Islet precursor cell (in vitro differentiated cells): ENCODE data around the gene LRRC28.
A peak's percentile ranks its signal among the peaks of the same experiment; 100 is the strongest.

Source experiments
- DNase-seq: peaks from one replicate; pipeline ENCODE4 v3.0.0-alpha.2; 2018

LRRC28 gene

DNA sequence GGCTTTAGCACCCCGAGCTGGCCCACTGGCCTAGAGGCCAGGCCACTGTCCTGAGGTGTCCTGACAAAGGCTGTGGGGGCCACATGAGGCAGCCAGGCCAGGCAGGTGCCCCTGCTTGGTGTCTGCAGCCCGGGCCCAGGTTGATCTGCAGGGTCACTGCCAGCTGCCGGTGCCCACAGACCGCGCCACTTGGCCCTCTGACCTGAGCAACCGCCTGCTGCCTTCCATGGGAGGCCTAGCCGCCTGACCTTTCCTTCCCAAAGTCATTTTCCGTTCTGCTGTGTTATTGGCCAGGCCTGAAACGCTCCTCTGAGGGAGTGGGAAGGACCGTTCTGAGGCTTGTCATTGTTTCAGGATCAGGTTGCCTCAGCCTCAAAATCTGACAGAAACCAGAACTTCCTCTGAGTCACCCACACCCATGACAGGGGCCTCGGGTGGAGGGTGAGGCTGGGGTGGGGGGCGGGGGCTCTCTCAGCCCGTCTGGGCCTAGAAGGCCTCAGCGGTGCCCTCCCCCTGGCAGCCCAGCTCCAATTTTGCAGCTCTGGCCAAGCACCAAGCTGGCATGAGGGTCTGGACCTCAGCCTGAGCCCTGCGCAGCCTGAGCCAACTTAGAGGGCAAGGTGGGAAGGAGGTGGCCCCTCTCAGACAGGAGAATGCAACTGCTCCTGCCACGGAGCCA is 173.8 kb downstream of the LRRC28 start:
- DNase-seq, result peak; percentile 96

DNA sequence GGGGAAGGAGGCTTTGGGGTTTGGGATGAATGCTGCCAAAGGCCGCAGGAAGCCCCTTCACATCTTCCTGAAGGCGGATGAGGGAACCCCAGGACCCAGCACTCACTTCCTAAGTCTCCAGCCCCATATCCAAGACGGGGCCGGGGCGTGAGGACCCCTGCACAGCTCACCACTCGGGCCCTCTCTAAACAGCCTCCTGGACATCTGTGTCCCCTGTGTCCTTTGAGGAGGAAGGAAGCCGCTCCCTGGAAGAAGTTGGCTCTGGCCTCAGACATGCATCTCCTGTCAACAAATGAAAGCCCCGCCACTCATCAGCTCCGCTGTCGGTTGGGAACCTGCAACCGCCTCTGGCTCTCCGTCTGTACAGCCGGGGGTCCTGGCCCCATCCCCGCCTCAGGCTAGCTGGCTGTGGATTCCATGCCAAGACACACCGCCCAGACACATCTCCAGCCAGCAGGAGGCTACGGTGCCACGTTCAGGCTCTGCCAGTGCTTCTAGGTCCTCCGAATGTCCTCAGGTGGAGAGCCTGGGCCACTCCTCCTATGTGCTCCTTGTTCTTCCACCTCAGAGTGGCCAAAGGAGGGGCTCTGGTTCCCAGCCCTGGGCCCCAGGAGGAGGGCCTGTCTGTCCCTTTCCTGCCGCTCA is 174.5 kb downstream of the LRRC28 start:
- DNase-seq, result peak; percentile 77

DNA sequence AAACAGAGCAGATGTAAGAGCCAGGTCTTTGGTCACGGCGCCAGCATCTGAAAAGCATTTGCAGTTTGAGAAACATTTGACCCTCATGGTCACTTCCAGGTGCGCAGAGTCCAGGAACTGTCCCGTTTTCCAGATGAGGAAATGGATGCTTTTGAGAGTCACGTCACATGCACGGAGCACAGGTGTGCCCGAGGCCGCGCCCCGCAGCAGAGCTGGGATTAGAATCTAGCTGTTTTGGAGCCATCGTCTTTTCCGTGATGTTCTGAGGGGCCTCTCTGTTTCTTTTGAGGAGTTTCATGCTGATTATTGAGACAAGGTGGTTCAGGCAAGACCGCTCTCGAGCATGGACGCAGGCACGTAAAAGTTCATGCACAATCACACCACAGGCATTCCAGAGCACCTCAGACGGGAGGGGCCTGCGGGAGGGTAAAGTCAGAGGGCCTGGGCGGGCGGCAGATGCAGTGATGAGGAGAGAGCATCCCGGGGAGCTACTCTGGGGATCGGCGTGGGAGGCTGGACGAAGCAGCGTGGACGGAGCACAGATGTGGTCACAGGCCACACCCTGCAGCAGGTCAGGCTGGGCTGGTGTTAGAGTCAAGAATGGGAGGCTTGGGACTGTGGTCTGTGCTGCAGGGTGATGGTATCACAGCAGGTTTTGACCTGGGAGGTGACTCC is 175.3 kb downstream of the LRRC28 start:
- DNase-seq, result no peak

DNA sequence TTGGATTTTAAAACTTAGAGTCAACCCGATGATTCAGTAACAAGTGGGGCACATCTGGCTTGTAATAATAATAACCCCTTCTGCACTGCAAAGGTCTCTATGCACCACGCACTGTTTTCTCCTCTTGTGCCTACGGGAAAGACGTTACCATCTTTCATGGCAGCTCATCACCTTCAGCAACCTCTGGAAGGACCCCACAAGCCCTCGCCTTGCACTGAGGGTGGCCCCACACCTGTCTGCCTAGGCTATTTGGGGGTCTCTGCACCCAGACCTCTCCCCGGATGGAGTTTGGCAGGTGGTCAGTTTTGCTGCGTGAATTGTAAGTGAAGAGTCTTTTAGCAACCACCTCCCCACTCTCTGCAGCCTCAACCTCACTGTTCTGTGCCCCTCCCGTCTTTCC is 175.9 kb downstream of the LRRC28 start:
- no peak for DNase-seq

DNA sequence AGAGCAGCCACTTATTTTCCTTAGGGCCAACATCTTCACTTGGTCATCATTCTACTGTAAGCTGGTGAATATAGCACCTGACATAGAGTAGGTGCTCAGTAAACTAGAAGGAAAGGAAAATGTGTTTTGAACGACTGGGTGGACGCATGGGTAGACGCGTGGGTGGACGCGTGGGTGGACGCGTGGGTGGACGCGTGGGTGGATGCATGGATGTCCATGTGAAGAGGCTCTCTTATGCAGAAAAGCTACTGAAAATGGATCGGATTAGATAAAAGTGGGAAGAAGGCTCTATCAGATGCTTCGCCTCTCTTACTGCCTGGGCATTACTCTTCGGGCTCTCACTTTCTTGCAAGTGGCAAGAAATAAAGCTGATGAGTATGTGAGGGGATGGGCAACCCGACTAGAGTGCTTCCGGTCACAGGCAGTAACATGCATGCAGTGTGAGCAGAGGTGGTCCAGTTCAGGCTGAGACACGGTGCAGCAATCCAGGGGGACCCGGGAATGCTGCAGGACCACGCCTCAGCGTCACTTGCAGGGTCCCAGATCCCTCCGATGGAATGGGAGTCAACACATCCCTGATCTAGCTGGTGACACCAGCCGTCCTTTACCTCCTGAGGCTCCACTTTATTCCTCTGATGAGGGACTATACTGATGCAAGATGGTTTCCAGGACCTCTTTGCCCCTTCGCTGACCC is 176.5 kb downstream of the LRRC28 start:
- DNase-seq, result no peak

DNA sequence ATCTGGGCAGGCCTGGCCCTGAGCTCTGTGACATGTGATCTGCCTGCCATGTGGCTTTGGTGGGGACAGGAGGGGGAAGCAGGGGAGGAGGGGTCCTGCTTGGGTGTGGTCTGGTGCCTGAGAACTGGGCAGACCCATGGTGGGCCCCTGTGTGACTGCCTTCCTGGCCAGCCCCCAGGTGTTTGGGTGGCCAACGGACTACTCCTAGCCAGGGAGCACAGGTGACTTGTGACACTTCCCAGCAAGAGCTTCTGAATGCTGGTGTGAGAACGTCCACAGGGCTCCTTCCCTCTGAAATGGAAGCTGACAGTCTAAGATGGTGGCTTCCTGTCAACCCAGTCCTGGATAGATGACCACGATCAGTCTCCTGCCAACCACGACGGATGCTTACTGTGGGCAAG is 178.4 kb downstream of the LRRC28 start:
- no peak for DNase-seq

DNA sequence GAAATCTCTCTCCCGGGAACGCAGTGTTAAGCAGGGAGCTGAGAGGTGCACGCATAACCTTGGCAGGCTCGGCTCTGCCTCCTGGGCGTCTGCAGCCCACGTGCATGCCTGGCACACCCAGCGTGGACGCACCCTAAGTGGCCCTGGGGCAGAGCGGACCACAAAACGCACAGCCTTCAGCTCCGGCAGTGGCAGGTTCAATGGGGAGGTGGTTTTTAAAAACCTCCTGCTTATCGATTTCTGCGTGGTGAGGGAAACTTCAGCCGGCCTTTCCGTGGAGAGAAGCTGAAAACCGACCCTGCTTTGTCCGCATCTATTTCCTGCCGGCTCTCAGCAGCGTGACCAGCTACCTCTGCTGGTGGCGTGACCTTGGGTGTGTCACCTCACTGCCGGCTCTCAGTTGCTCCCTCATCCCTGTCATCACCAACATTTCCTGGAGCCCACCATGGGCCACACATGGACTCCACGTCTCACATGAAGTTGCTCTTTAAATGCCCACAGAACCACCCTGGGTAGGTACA is 179.7 kb downstream of the LRRC28 start:
- no peak for DNase-seq

DNA sequence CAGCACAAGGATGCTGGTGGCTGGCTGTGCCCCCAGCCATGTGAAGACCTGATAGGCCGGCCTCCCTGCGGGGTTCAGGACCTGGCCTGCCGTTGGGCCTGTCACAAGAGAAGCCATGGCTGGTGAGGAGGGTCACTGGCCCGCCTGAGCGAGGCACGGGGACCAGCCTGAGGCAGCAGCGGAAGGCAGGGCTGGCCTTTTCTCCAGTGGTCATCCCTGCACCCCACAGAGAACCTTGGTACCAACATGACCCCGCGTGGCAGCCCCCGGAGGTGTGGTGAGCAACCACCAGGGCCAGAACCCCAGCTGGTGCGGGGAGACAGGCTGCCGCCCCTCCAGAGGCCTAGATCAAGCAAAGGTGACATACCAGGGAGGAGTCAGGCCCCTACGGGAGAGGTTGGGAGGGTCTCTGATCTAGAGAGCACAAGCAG is 180.4 kb downstream of the LRRC28 start:
- no peak for DNase-seq

DNA sequence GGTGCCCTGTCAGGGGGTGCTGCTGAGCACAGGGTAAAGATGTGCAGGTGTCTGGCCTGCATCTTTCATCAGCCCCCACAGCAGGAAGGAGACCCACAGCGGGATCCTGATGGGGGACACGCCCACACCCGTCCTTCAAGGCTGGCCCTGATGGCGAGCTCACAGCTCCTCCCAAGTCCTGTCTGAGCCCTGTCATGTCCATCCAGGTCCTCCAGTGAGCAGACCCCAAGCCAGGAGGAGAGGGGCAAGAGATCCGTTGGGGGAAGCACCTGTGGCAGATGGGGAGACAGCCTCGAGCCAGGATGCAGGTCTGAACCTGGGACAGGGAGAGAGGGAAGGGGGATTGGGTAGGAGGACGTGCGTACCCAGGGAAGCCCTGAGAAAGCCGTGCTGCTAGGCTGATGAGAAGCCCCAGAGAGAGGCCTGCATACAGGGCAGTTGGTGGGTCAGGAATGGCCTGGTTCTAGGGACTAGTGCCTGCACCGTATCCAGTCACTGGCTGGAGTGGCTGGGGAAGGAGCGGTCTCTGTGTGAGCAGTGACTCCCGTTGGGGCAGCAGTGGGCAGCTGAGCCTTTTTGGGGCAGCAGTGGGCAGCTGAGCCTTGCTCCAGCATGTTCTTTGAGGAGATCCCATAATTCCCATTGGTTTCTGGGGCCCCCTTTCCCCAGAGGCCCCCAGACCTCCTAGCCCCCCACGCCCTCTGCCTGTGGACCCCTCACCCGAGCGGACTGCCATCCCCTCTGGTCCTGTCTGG is 181.2 kb downstream of the LRRC28 start:
- no peak for DNase-seq

DNA sequence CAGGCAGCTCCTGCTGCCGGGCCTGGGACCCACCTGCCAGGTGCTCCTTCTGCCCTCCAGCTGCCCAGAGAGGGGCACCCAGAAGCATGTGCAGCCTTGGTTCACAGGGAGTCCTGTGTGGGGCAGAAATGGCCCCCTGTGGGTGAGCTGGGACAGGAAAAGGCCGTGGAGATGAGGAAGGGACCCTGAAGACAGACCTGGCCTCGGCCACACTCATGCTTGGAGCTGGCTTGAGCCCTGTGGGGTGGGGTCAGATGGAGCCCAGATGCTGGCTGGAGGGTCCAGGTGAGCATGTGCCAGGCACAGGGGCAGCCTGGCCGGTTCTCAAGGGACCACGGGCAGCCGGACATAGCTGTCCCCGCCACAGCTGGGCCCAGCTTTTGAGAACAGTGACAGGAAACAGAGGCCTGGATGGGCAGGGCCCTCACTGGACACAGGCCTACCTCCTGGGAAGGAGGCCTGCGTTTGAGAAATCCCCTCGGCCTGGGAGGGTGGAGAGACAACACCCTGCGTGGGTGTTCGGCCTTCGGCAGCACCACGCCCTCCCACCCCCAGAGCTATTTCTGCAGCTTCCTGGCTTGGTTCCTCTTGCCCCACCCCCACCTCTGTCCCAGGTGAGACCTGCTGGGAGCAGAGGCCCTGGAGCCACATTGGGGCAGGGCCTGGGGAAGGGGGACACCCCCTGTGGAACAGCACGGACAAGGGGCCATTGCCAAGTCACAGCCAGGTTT is 181.9 kb downstream of the LRRC28 start:
- no peak for DNase-seq

DNA sequence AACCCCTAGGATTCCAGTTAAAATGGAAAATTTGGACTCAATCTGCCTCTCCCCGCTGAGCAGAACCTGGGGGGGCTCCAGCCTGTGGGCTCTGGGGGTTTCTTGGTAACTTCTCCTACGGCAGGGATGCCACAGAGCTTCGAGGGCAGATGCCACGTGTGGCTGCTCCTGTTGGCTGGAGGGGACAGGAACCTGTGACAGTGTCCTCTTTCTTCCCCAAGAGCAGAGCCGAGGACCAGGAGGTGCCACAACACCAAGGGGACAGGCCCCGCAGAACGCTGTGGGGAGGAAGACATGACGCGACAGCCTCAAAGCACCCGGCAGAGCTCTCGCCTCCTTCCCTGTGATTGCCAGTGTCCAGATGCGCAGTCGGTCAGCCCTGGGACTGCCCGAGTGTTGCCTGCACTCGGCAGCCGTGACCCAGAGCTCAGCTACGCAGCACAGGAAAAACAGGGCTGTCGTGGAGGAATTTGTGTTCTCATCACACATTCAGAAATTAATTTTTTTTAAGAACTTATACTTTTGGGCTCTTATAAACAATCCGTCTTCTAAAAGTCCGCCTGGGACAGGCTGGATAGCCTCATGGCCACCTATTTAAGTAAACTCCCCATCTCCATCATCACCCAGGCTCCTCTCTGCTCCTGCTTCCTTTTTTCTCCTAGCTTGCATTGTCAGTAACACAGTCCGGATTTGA is 182.6 kb downstream of the LRRC28 start:
- peak; percentile 51 for DNase-seq

DNA sequence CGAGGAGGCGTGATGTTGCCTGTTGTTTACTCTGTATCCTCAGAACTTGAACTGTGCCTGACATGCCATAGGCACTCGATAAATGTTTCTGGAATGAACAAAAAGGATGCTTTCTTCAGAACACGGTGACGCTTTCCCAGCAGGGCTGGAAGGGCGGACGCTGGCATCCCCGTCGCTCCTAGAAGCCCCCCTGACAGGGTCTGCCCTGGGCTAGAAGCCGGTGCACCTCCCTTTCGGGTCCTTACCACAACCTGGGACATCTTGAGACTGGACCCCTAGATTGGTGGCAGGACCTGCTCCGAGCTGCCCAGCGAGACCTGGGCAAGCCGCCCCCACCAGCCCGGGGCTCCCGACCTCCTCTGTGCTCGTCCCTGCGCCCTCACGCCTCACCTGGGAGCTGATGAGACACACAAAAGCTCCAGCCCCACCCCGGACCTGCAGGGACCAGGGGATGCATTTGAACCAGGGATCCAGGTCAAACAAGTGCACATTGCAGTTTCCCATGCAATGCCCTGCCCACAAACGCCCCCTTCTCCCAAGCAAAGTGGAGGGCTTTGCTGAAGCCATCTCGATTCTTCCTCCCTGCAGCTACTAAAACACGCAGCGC is 183.3 kb downstream of the LRRC28 start:
- peak; percentile 43 for DNase-seq

DNA sequence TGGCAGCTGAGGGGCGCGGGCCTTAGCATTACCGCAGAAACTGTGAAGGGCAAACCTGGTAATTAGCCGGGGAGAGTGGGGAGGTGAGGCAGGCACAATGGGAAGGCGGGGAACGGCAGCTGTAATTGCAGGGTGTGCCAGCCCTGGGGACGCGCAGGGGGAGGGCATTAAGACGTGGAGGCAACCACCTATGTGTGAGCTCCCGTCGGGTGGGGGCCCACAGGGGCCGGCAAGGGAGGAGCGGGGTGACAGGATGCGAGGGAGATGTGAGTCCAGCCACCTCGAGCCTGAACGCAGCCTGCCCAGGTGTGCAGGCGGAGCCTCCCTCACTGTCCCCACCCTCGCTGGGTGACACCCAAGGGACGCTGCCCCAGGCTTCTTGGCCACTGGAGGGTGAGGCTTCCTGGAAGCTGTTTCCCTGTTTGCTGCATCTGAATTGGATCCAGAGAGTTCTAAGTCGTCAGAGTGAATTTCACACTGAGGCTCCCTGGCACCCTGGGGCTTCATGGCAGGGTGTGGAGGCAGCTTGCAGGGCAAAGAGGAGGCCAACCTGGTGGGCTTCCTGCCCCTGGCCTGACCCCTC is 183.9 kb downstream of the LRRC28 start:
- DNase-seq, result peak; percentile 52

DNA sequence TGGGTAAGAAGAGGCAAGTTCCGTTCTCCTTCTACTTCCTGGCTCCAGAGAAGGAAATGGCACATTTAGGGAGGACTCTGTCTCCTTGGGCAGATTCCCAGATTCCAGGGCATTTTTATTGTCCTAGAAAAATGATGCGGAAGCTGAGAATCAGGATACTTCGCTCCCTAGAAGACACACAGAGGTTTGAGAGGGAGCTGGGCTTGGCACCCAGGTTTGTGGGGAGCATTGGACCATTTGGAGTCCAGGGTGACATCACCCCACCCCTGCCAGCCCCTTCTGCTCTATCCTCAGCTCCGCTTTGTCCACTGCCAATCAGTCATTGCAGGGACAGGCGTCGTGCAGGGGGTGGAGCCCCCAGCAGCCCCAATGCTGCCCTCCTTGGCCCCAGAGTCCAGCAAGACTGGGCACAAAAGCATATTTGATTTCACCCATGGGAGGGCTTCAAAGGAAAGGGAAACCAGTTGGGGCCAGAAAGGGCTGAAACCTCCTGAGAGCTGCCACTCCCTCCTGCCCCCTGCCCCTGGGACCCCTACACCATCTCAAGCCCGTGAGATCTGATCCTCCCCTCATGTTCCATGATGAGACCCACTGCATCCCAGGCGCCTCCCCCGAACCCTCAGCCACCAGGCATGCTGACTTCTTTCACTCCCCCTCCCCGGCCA is 184.7 kb downstream of the LRRC28 start:
- peak; percentile 26 for DNase-seq

DNA sequence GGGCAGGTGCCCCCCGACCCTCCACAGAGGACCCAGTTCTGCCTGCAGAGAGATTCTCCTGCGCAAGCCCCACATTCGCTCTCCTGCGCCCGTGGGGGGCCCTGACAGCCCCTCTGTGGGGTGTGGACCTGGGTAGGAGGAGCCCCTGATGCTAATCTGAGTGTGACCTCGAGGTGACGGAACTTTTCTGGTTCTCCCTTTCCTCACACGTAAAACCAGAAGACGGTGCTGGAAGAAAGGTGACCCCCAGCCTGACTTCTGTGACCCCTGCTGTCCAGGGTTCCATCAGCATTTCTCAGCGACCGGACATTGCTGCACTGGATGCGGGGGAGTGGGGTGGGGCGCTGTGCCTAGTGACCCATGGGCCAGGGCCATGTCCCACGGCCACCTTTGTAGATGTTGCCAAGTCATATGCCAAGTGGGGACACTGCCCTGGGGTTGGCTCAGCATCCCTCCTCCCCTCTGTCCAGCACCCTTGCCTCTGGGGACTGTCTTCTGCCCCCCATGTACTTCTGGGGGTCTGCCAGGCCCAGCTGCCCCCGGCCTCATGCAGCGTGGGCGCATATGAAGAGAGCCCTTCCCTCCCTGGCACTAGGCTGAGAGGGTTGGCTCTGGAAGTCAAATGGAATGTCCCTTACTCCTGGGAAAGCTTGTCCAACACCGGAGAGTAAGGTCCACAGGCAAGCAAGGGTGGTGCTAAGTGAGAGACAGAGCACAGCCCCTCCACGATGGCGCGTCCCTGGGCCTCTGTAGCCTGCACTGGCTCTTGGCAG is 185.4 kb downstream of the LRRC28 start:
- DNase-seq, result peak; percentile 41

DNA sequence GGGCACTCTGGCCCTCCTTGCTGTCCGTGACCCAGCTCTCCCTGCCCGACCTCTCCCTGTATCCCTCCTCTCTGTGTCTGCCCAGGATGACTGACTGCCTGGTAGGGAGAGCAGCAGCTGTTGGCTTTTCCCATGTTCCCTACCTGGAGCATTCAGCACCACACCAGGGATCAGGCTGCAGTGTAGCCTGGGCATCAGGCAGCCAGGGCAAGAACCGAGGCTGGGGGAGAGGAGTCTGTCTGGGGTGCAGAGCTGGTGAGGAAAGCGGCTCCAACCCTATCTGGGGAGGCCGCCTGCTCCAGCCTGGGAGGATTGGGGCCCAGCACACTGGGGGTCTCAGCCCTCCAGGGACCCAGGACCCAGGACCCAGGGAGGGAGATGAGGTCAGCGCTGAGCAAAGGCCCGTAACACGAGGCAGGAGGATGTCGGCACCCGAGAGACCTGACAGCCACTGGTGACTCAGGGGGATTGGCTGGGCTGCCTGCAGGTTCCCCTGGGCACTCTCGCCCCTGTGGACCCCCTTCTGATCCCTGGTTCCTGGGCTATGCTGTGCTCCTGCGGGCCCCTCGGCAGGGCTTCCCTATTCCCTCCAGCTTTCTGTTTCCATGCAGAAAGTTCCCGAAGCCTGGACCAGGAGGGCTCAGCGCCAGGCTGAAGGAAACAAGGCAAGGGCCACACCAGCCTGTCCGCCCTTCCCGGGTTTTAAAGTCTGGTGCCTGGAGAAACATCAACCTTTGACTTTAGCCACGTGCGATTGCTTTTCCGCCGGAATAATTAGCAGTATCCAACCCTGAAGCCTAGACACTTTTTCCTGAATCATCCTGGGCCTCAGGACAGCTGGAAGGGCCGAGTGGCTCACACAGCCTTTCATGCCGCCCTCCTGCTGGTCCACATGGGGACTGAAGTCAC is 186.3 kb downstream of the LRRC28 start:
- DNase-seq, result peak; percentile 53

DNA sequence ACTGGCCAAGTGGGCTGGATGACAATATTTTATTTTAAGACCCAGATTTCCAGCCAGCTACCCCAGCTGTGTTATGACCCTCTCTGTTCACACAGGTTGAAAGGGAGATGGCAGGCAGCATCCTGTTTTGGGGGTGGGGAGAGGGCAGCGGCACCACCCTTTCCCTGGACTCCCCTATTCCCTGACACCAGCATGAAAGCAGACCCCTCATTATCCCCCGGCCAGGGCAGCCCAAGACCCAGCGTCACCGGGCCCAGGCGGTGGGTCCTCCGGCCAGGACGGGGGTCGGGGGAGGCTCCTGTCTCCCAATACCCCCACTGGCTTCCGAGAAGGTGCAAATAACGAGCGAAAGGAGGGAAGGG is 186.9 kb downstream of the LRRC28 start:
- no peak for DNase-seq
